IPS-18c (cell line): ENCODE measurements around the gene CALN1.
"Not testable (repeated sequence)": the region's sequence is repeated elsewhere in the genome, so short reads cannot be mapped to it uniquely, and the experiment has no call there.

Experiments used
- H3K4me3 ChIP-seq: 2 replicates; pipeline ENCODE4 v1.7.0; 2013; ENCODE audit warnings: low read depth, mild to moderate bottlenecking, low read length, moderate library complexity; ENCODE audit not compliant: insufficient read depth
- H3K9me3 ChIP-seq: one replicate; pipeline ENCODE4 v1.6.1; 2013; ENCODE audit warnings: mild to moderate bottlenecking, low read length, moderate library complexity; ENCODE audit not compliant: control insufficient read depth, insufficient read depth

CALN1 gene

GRCh38 chr7:71972534-71972933 is 439.6 kb downstream of the CALN1 start:
- H3K9me3 ChIP-seq, result no peaks in the 10 kb centered on the region
- no peak overlapping the region for H3K4me3 ChIP-seq

GRCh38 chr7:71970725-71971124 is 441.4 kb downstream of the CALN1 start:
- no peak overlapping the region for H3K4me3 ChIP-seq
- H3K9me3 ChIP-seq, result no peaks in the 10 kb centered on the region

- H3K9me3 ChIP-seq, result no peaks in the 10 kb centered on the region
- H3K4me3 ChIP-seq, result no peak overlapping the region
These were observed 449.5 kb downstream of the CALN1 start for GRCh38 chr7:71962636-71963035.

GRCh38 chr7:71961283-71961682 is 450.9 kb downstream of the CALN1 start:
- no peak overlapping the region for H3K4me3 ChIP-seq
- no peaks in the 10 kb centered on the region for H3K9me3 ChIP-seq

- H3K4me3 ChIP-seq, result no peak overlapping the region
- H3K9me3 ChIP-seq, result peaks cover 2% of the 10 kb centered on the region
These were observed 470.0 kb downstream of the CALN1 start for GRCh38 chr7:71942115-71942514.

- Histone ChIP-seq H3K9me3 (no peaks in the 10 kb centered on the region), H3K4me3 (no peak overlapping the region)
These were observed 474.2 kb downstream of the CALN1 start for GRCh38 chr7:71937840-71938371.

- Histone ChIP-seq H3K4me3 (no peak overlapping the region), H3K9me3 (no peaks in the 10 kb centered on the region)
These were observed 476.5 kb downstream of the CALN1 start for GRCh38 chr7:71935674-71936073.

- no peaks in the 10 kb centered on the region for H3K9me3 ChIP-seq
- H3K4me3 ChIP-seq, result no peak overlapping the region
These were observed 478.7 kb downstream of the CALN1 start for GRCh38 chr7:71933426-71933825.

GRCh38 chr7:71925663-71926062 is 486.5 kb downstream of the CALN1 start:
- Histone ChIP-seq H3K9me3 (no peaks in the 10 kb centered on the region), H3K4me3 (no peak overlapping the region)

- not testable (repeated sequence) for H3K4me3 ChIP-seq
These were observed 497.9 kb downstream of the CALN1 start for GRCh38 chr7:71914204-71914603.

GRCh38 chr7:71912476-71912875 is 499.7 kb downstream of the CALN1 start:
- Histone ChIP-seq H3K9me3 (no peaks in the 10 kb centered on the region), H3K4me3 (no peak overlapping the region)

More at GRCh38 chr7:71914204-71914603, 497.9 kb downstream of the CALN1 start:
- H3K9me3 ChIP-seq, result not testable (repeated sequence)

- Histone ChIP-seq H3K4me3 (no peak overlapping the region), H3K9me3 (no peaks in the 10 kb centered on the region)
These were observed 501.1 kb downstream of the CALN1 start for GRCh38 chr7:71911051-71911450.

- Histone ChIP-seq H3K4me3 (no peak overlapping the region), H3K9me3 (no peaks in the 10 kb centered on the region)
These were observed 506.3 kb downstream of the CALN1 start for GRCh38 chr7:71905821-71906220.

GRCh38 chr7:71904484-71904883 is 507.7 kb downstream of the CALN1 start:
- H3K4me3 ChIP-seq, result no peak overlapping the region
- H3K9me3 ChIP-seq, result no peaks in the 10 kb centered on the region

- H3K9me3 ChIP-seq, result no peaks in the 10 kb centered on the region
- no peak overlapping the region for H3K4me3 ChIP-seq
These were observed 511.6 kb downstream of the CALN1 start for GRCh38 chr7:71900556-71900955.

GRCh38 chr7:71896535-71896934 is 515.6 kb downstream of the CALN1 start:
- H3K4me3 ChIP-seq, result no peak overlapping the region

GRCh38 chr7:71886046-71886445 is 526.1 kb downstream of the CALN1 start:
- H3K9me3 ChIP-seq, result no peaks in the 10 kb centered on the region
- no peak overlapping the region for H3K4me3 ChIP-seq

More at GRCh38 chr7:71896535-71896934, 515.6 kb downstream of the CALN1 start:
- H3K9me3 ChIP-seq, result no peaks in the 10 kb centered on the region

- Histone ChIP-seq H3K9me3 (no peaks in the 10 kb centered on the region), H3K4me3 (no peak overlapping the region)
These were observed 526.7 kb downstream of the CALN1 start for GRCh38 chr7:71885487-71885886.

- Histone ChIP-seq H3K9me3 (no peaks in the 10 kb centered on the region), H3K4me3 (no peak overlapping the region)
These were observed 528.7 kb downstream of the CALN1 start for GRCh38 chr7:71883415-71883814.
